B cell (primary cell): Measurements from ENCODE around the gene KEL. TPM values are rescaled to one million over a fixed set of nuclear protein-coding genes. Genes with fewer than 3 reads are reported as not detected.

Experiments
- ATAC-seq: fragments of 200-7000 bp; cut with Tn5 transposase; one replicate; pipeline ENCODE4 v1.10.0; 2021; ENCODE audit warnings: low read depth, mild to moderate bottlenecking, moderate number of reproducible peaks, moderate library complexity
- CTCF ChIA-PET: fragments of 350-600 bp; sonication (Branson Sonifier 250); formaldehyde crosslinking; loops from one replicate; lab custom pipeline; 2021; ENCODE audit warnings: antibody characterized with exemption, inconsistent platforms; lab: Charles Lee
- POLR2A ChIA-PET: fragments of 350-600 bp; sonication (Branson Sonifier 250); formaldehyde crosslinking; loops from one replicate; lab custom pipeline; 2021; ENCODE audit warnings: antibody characterized with exemption; lab: Charles Lee
- DNase-seq: peaks from one replicate; pipeline ENCODE4 v3.0.0; 2013
- H2AFZ ChIP-seq: 2 replicates; pipeline ENCODE4 v1.6.1; 2012; ENCODE audit warnings: mild to moderate bottlenecking, low read depth, low read length; ENCODE audit not compliant: insufficient read depth, poor library complexity, severe bottlenecking
- H3K27ac ChIP-seq, 2 donors: 1 replicate in 1 of 2; 2 replicates in 1 of 2; pipeline ENCODE4 v1.5.1; 2012 to 2013; ENCODE audit warnings: low read length in 2 of 2, mild to moderate bottlenecking in 2 of 2, moderate library complexity in 1 of 2
- H3K27me3 ChIP-seq, 4 experiments: fragments of 200-600 bp in 1 of 4; sonication (generic) in 1 of 4; replicated peaks in 1 of 4; 1 replicate in 2 of 4; 2 replicates in 2 of 4; pipeline versions ENCODE4 v1.6.1 to v1.7.0; 2013 to 2016; ENCODE audit warnings: low read length in 3 of 4, mild to moderate bottlenecking in 2 of 4, mixed read lengths in 1 of 4, moderate library complexity in 1 of 4; ENCODE audit not compliant: insufficient read depth in 4 of 4, control insufficient read depth in 3 of 4; ENCODE audit errors: control extremely low read depth in 1 of 4
- H3K36me3 ChIP-seq, 2 experiments: replicated peaks in 1 of 2; 1 replicate in 1 of 2; 2 replicates in 1 of 2; pipeline versions ENCODE4 v1.6.1 to v1.7.1; 2013; ENCODE audit warnings: low read length in 1 of 2; ENCODE audit not compliant: insufficient read depth in 2 of 2, control insufficient read depth in 1 of 2; ENCODE audit errors: control extremely low read depth in 1 of 2, extremely low read depth in 1 of 2
- H3K4me1 ChIP-seq, 2 donors: fragments of 200-600 bp in 1 of 2; sonication (generic) in 1 of 2; 1 replicate in 1 of 2; 2 replicates in 1 of 2; pipeline versions ENCODE4 v1.5.1 to v1.6.1; 2013 to 2017; ENCODE audit warnings: low read length in 2 of 2; ENCODE audit not compliant: control insufficient read depth in 2 of 2, insufficient read depth in 2 of 2
- H3K4me2 ChIP-seq: replicated peaks from 2 replicates; pipeline ENCODE3; 2012; ENCODE audit warnings: mild to moderate bottlenecking, low read depth, low read length; ENCODE audit not compliant: poor library complexity, severe bottlenecking
- H3K4me3 ChIP-seq, 5 experiments: fragments of 200-600 bp in 1 of 5; sonication (generic) in 1 of 5; 1 replicate in 3 of 5; 2 replicates in 2 of 5; pipeline versions ENCODE4 v1.5.1 to v1.7.0; 2011 to 2016; ENCODE audit warnings: low read length in 4 of 5, mild to moderate bottlenecking in 4 of 5, low read depth in 2 of 5, control low read depth in 1 of 5, moderate library complexity in 1 of 5; ENCODE audit not compliant: insufficient read depth in 1 of 5; ENCODE audit errors: control extremely low read depth in 1 of 5, extremely low read depth in 1 of 5
- H3K79me2 ChIP-seq: fragments of 200-600 bp; sonication (generic); one replicate; pipeline ENCODE4 v1.6.0; 2016; ENCODE audit warnings: low read length; ENCODE audit not compliant: control insufficient read depth, insufficient read depth
- H3K9ac ChIP-seq: fragments of 200-600 bp; sonication (generic); 2 replicates; pipeline ENCODE4 v1.6.1; 2017; ENCODE audit warnings: mild to moderate bottlenecking, low read length, moderate library complexity
- H3K9me3 ChIP-seq, 3 donors: one replicate each; pipeline versions ENCODE4 v1.6.1 to v1.7.1; 2013; ENCODE audit warnings: low read length in 2 of 3; ENCODE audit not compliant: control insufficient read depth in 2 of 3, insufficient read depth in 1 of 3; ENCODE audit errors: control extremely low read depth in 1 of 3
- H4K20me1 ChIP-seq: 2 replicates; pipeline ENCODE4 v1.6.0; 2012; ENCODE audit warnings: mild to moderate bottlenecking, low read length; ENCODE audit not compliant: insufficient read depth, control insufficient read depth, poor library complexity, severe bottlenecking
- H3K27ac Mint-ChIP-seq: one replicate; pipeline ENCODE4 v1.8.0; 2021; ENCODE audit warnings: mixed read lengths
- H3K27me3 Mint-ChIP-seq: one replicate; pipeline ENCODE4 v1.8.0; 2021; ENCODE audit warnings: mixed read lengths
- H3K4me1 Mint-ChIP-seq: one replicate; pipeline ENCODE4 v1.8.0; 2021; ENCODE audit warnings: mixed read lengths
- H3K4me3 Mint-ChIP-seq: one replicate; pipeline ENCODE4 v1.8.0; 2021; ENCODE audit warnings: mixed read lengths
- H3K9me3 Mint-ChIP-seq: one replicate; pipeline ENCODE4 v1.8.0; 2022; ENCODE audit warnings: mixed read lengths; ENCODE audit not compliant: insufficient read depth
- EZH2 ChIP-seq: IDR thresholded peaks from 2 replicates; pipeline ENCODE4 v1.6.1; 2012; ENCODE audit warnings: borderline replicate concordance, low read depth, mild to moderate bottlenecking, moderate library complexity, low read length; ENCODE audit not compliant: insufficient read depth, poor library complexity, severe bottlenecking
- WGBS: methylation state at CpG from one replicate; pipeline ENCODE4 v1.1.5; 2013; ENCODE audit warnings: missing lambda C conversion rate; ENCODE audit not compliant: insufficient coverage; 5-methylcytosine and 5-hydroxymethylcytosine counted together
- intact Hi-C: fragments of 100-400 bp; cut with micrococcal nuclease; formaldehyde crosslinking; loops from one replicate; pipeline ENCODE4 v1.10.0; 2022
- polyA plus RNA-seq: library from polyadenylated mRNA; depleted of rRNA; stranded (reverse); fragments of >200 nt; gene quantifications from 2 replicates; pipeline ENCODE4 v1.2.3, GENCODE V29; 2012
- total RNA-seq, 2 donors: library from RNA; stranded (reverse); fragments of 120-200 nt in 1 of 2; gene quantifications; 1 replicate in 1 of 2; 2 replicates in 1 of 2; pipeline versions ENCODE4 v1.2.3 to v1.2.4, GENCODE V29; 2013 to 2022
- TF ChIP-seq, protein P1 (sequence below): fragments of 200-600 bp; IDR thresholded peaks from one replicate; pipeline ENCODE4 v1.8.0; 2022; ENCODE audit warnings: antibody characterized with exemption, mild to moderate bottlenecking

Gene KEL
- total and polyA plus RNA-seq, 2 donors (not counting 1 experiment from before 2014, with no cell fraction given), result 0.27 to 0.71 TPM

- H3K27ac Mint-ChIP-seq, result no peak overlapping the region
- ATAC-seq (no peak), DNase-seq (no peak)
- Histone ChIP-seq H3K79me2 (no peaks in the 10 kb centered on the region), H3K9me3 (no peaks in the 10 kb centered on the region), H3K4me1 (no peaks in the 10 kb centered on the region), H3K9ac (no peak overlapping the region), H3K36me3 (no peaks in the 10 kb centered on the region), H3K4me3 (no peak overlapping the region), H3K27me3 (peaks cover 0 to 11% (median 2%) of the 10 kb centered on the region in 4 experiments), H3K4me2 (no peak overlapping the region), H4K20me1 (no peaks in the 10 kb centered on the region), H3K27ac (no peak overlapping the region), H2AFZ (no peak overlapping the region)
- H3K4me1 Mint-ChIP-seq, result no peaks in the 10 kb centered on the region
- no peaks in the 10 kb centered on the region for H3K9me3 Mint-ChIP-seq
- H3K27me3 Mint-ChIP-seq, result peaks cover 36% of the 10 kb centered on the region
- CTCF ChIA-PET, result no interaction called here
- POLR2A ChIA-PET, result no interaction called here
- WGBS, result no CpG with 5 or more reads among the region's 1 CpG
- intact Hi-C loops, result no loop called here
- H3K4me3 Mint-ChIP-seq, result no peak overlapping the region
- TF ChIP-seq, protein P1, sequence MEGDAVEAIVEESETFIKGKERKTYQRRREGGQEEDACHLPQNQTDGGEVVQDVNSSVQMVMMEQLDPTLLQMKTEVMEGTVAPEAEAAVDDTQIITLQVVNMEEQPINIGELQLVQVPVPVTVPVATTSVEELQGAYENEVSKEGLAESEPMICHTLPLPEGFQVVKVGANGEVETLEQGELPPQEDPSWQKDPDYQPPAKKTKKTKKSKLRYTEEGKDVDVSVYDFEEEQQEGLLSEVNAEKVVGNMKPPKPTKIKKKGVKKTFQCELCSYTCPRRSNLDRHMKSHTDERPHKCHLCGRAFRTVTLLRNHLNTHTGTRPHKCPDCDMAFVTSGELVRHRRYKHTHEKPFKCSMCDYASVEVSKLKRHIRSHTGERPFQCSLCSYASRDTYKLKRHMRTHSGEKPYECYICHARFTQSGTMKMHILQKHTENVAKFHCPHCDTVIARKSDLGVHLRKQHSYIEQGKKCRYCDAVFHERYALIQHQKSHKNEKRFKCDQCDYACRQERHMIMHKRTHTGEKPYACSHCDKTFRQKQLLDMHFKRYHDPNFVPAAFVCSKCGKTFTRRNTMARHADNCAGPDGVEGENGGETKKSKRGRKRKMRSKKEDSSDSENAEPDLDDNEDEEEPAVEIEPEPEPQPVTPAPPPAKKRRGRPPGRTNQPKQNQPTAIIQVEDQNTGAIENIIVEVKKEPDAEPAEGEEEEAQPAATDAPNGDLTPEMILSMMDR, result no peak
- no peak for TF ChIP-seq EZH2
These were observed 48.0 kb downstream of the KEL start for GRCh38 chr7:142914121-142914520.

GRCh38 chr7:142913566-142913965 lies 48.6 kb downstream of the KEL start:
- H3K27me3 ChIP-seq, result peaks cover 0 to 10% (median 2%) of the 10 kb centered on the region in 4 experiments
- WGBS, result 80% methylated on average over 2 of the region's 2 CpGs
- no peak overlapping the region for H3K4me3 Mint-ChIP-seq
- no peak for ATAC-seq
- DNase-seq, result no peak
- H3K36me3 ChIP-seq, result no peaks in the 10 kb centered on the region
- H3K9me3 ChIP-seq, result no peaks in the 10 kb centered on the region
- no peak overlapping the region for H3K9ac ChIP-seq
- peaks cover 36% of the 10 kb centered on the region for H3K27me3 Mint-ChIP-seq
- H3K27ac ChIP-seq, result no peak overlapping the region
- no peaks in the 10 kb centered on the region for H4K20me1 ChIP-seq
- no peaks in the 10 kb centered on the region for H3K9me3 Mint-ChIP-seq
- H3K4me2 ChIP-seq, result no peak overlapping the region
- ChIA-PET POLR2A (no interaction called here), CTCF (no interaction called here)
- H3K4me1 ChIP-seq, result no peaks in the 10 kb centered on the region
- H2AFZ ChIP-seq, result no peak overlapping the region
- H3K27ac Mint-ChIP-seq, result no peak overlapping the region
- TF ChIP-seq, protein P1, result no peak
- no peak for TF ChIP-seq EZH2
- intact Hi-C loops, result no loop called here
- no peaks in the 10 kb centered on the region for H3K4me1 Mint-ChIP-seq
- no peak overlapping the region for H3K4me3 ChIP-seq
- H3K79me2 ChIP-seq, result no peaks in the 10 kb centered on the region
